HepG2 (cell line): ENCODE measurements around the gene INO80B. TPM values are rescaled to one million over a fixed set of nuclear protein-coding genes. Genes with fewer than 3 reads are reported as not detected.

Source experiments
- DR1 ChIP-seq: sonication (generic); formaldehyde crosslinking; IDR thresholded peaks from 2 replicates; pipeline ENCODE4 v1.8.0; 2021; ENCODE audit warnings: mild to moderate bottlenecking, missing genetic modification reagents, inconsistent platforms
- HHEX ChIP-seq: IDR thresholded peaks from 2 replicates; pipeline ENCODE4 v1.6.1; 2016; ENCODE audit warnings: control low read depth
- HNRNPH1 ChIP-seq: fragments of 200-400 bp; formaldehyde crosslinking; optimal IDR thresholded peaks from 2 replicates; pipeline ENCODE3; 2017; ENCODE audit warnings: mild to moderate bottlenecking, low read depth, low read length
- HNRNPK ChIP-seq: fragments of 200-400 bp; formaldehyde crosslinking; IDR thresholded peaks from 2 replicates; pipeline ENCODE4 v1.6.1; 2018; ENCODE audit warnings: low read length, low read depth, moderate library complexity, mild to moderate bottlenecking; ENCODE audit not compliant: poor library complexity, severe bottlenecking
- KAT7 ChIP-seq: IDR thresholded peaks from 2 replicates; pipeline ENCODE4 v1.6.1; 2018; ENCODE audit warnings: borderline replicate concordance, missing compliant biosample characterization
- RFX5 ChIP-seq: IDR thresholded peaks from 2 replicates; pipeline ENCODE4 v1.6.1; 2011; ENCODE audit warnings: low read depth, low read length, improper control_type of control experiment
- SIX4 ChIP-seq: sonication (generic); formaldehyde crosslinking; IDR thresholded peaks from 2 replicates; pipeline ENCODE4 v1.4.0; 2020; ENCODE audit warnings: missing genetic modification reagents
- SYNCRIP ChIP-seq: fragments of 200-400 bp; formaldehyde crosslinking; IDR thresholded peaks from 2 replicates; pipeline ENCODE4 v1.6.1; 2018; ENCODE audit warnings: mild to moderate bottlenecking, low read depth, low read length; ENCODE audit not compliant: insufficient read depth
- TBL1XR1 ChIP-seq: fragments of 150-350 bp; IDR thresholded peaks from 2 replicates; pipeline ENCODE4 v1.6.1; 2014; ENCODE audit warnings: borderline replicate concordance, low read length; ENCODE audit not compliant: partially characterized antibody
- ZBED4 ChIP-seq: sonication (generic); formaldehyde crosslinking; IDR thresholded peaks from 2 replicates; pipeline ENCODE4 v1.4.0; 2020; ENCODE audit warnings: missing genetic modification reagents, borderline replicate concordance
- ZFP36 ChIP-seq: fragments of 150-350 bp; IDR thresholded peaks from 2 replicates; pipeline ENCODE4 v1.6.1; 2018; ENCODE audit warnings: borderline replicate concordance, low read length, low read depth; ENCODE audit not compliant: partially characterized antibody
- ZFX ChIP-seq: sonication (generic); formaldehyde crosslinking; IDR thresholded peaks from 2 replicates; pipeline ENCODE4 v1.4.0; 2020; ENCODE audit warnings: mild to moderate bottlenecking, low read depth, missing genetic modification reagents, moderate library complexity
- ZNF543 ChIP-seq: sonication (generic); formaldehyde crosslinking; IDR thresholded peaks from 2 replicates; pipeline ENCODE4 v1.4.0; 2020; ENCODE audit warnings: mild to moderate bottlenecking, missing genetic modification reagents
- ZNF574 ChIP-seq: sonication (generic); formaldehyde crosslinking; IDR thresholded peaks from 2 replicates; pipeline ENCODE4 v1.4.0; 2020; ENCODE audit warnings: missing genetic modification reagents
- polyA plus RNA-seq, 8 experiments: library from polyadenylated mRNA; depleted of rRNA in 3 of 8; stranded (reverse) in 7 of 8; unstranded in 1 of 8; fragments of >200 nt; fragmentation: Illumina TruSeq in 4 of 8; extraction: Trizol in 4 of 8; gene quantifications; 2 replicates each; pipeline versions ENCODE4 v1.2.1 to v1.2.3, GENCODE V29; 2011 to 2016; ENCODE audit warnings: low read depth in 4 of 8, missing spikeins in 1 of 8, mixed read lengths in 1 of 8; ENCODE audit not compliant: insufficient read depth in 1 of 8
- total RNA-seq, 5 experiments: library from RNA; depleted of rRNA; stranded (reverse); fragments of >200 nt; fragmentation: Illumina TruSeq; extraction: Trizol; gene quantifications; 2 replicates each; pipeline ENCODE4 v1.2.3, GENCODE V29; 2016; ENCODE audit warnings: low read depth in 1 of 5
- TF ChIP-seq, protein P1 (sequence below): IDR thresholded peaks from 2 replicates; pipeline ENCODE4 v1.6.1; 2012; ENCODE audit warnings: low read length, improper control_type of control experiment
- TF ChIP-seq, protein P2 (sequence below): sonication (generic); formaldehyde crosslinking; IDR thresholded peaks from 2 replicates; pipeline ENCODE4 v1.4.0; 2020; ENCODE audit warnings: missing genetic modification reagents
- TF ChIP-seq, protein P3 (sequence below): sonication (generic); formaldehyde crosslinking; IDR thresholded peaks from 2 replicates; pipeline ENCODE4 v1.4.0; 2020; ENCODE audit warnings: mild to moderate bottlenecking, missing genetic modification reagents

INO80B gene
- total and polyA plus RNA-seq, 2 of the 13 experiments (the other 11 are each of a cell fraction or from before 2014, with no cell fraction given), result 6.2 to 14.5 TPM

GRCh38 chr2:74472086-74472944 is 17.4 kb downstream of the INO80B start, which contains the start of gene MRPL53 (continued):
- TF ChIP-seq, protein P1, sequence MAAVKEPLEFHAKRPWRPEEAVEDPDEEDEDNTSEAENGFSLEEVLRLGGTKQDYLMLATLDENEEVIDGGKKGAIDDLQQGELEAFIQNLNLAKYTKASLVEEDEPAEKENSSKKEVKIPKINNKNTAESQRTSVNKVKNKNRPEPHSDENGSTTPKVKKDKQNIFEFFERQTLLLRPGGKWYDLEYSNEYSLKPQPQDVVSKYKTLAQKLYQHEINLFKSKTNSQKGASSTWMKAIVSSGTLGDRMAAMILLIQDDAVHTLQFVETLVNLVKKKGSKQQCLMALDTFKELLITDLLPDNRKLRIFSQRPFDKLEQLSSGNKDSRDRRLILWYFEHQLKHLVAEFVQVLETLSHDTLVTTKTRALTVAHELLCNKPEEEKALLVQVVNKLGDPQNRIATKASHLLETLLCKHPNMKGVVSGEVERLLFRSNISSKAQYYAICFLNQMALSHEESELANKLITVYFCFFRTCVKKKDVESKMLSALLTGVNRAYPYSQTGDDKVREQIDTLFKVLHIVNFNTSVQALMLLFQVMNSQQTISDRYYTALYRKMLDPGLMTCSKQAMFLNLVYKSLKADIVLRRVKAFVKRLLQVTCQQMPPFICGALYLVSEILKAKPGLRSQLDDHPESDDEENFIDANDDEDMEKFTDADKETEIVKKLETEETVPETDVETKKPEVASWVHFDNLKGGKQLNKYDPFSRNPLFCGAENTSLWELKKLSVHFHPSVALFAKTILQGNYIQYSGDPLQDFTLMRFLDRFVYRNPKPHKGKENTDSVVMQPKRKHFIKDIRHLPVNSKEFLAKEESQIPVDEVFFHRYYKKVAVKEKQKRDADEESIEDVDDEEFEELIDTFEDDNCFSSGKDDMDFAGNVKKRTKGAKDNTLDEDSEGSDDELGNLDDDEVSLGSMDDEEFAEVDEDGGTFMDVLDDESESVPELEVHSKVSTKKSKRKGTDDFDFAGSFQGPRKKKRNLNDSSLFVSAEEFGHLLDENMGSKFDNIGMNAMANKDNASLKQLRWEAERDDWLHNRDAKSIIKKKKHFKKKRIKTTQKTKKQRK, result no peak
- TF ChIP-seq TBL1XR1, result peak; percentile 54
- TF ChIP-seq SYNCRIP, result no peak
- no peak for TF ChIP-seq ZFP36
- TF ChIP-seq KAT7 (CRISPR knock-in tag), result peak; percentile 90
- TF ChIP-seq ZBED4, result peak; percentile 88; the same call in 1 of the 2 replicates
- TF ChIP-seq, protein P2, sequence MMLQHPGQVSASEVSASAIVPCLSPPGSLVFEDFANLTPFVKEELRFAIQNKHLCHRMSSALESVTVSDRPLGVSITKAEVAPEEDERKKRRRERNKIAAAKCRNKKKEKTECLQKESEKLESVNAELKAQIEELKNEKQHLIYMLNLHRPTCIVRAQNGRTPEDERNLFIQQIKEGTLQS (CRISPR knock-in tag), result no peak
- TF ChIP-seq HNRNPK, result no peak
- TF ChIP-seq, protein P3, sequence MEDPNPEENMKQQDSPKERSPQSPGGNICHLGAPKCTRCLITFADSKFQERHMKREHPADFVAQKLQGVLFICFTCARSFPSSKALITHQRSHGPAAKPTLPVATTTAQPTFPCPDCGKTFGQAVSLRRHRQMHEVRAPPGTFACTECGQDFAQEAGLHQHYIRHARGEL (CRISPR knock-in tag), result no peak; the same call in 1 of the 2 replicates
- TF ChIP-seq ZNF543, result peak; percentile 95; the same call in 1 of the 2 replicates
- TF ChIP-seq HNRNPH1, result peak; percentile 39
- TF ChIP-seq HHEX (CRISPR knock-in tag), result no peak
- TF ChIP-seq ZFX (CRISPR knock-in tag), result peak; percentile 100
- peak; percentile 71; the same call in 1 of the 2 replicates for TF ChIP-seq DR1 (CRISPR knock-in tag)
- TF ChIP-seq RFX5, result no peak
- TF ChIP-seq SIX4, result peak; percentile 38; the same call in 1 of the 2 replicates
- peak; percentile 97 for TF ChIP-seq ZNF574 (CRISPR knock-in tag)
